HepG2 (cell line): ENCODE results near the gene ARL2. TPM values are rescaled to one million over a fixed set of nuclear protein-coding genes. Genes with fewer than 3 reads are reported as not detected.

Experiments
- BRCA1 ChIP-seq: sonication (generic); formaldehyde crosslinking; IDR thresholded peaks from 2 replicates; pipeline ENCODE4 v1.4.0; 2020; ENCODE audit warnings: missing genetic modification reagents
- HDAC2 ChIP-seq: sonication (generic); formaldehyde crosslinking; IDR thresholded peaks from 2 replicates; pipeline ENCODE4 v1.4.0; 2020; ENCODE audit warnings: missing genetic modification reagents
- HOXD1 ChIP-seq: sonication (generic); formaldehyde crosslinking; IDR thresholded peaks from 2 replicates; pipeline ENCODE4 v1.5.0; 2020; ENCODE audit warnings: missing genetic modification reagents
- TAF15 ChIP-seq: fragments of 200-400 bp; formaldehyde crosslinking; IDR thresholded peaks from one replicate; pipeline ENCODE4 v1.6.1; 2018; ENCODE audit warnings: mild to moderate bottlenecking, low read depth, low read length; ENCODE audit not compliant: poor library complexity, severe bottlenecking
- ZC3H13 ChIP-seq: sonication (generic); formaldehyde crosslinking; IDR thresholded peaks from 2 replicates; pipeline ENCODE4 v1.8.1; 2023; ENCODE audit warnings: mild to moderate bottlenecking, missing genetic modification reagents, moderate library complexity
- ZKSCAN1 ChIP-seq: fragments of 150-350 bp; IDR thresholded peaks from 2 replicates; pipeline ENCODE4 v1.6.1; 2014; ENCODE audit warnings: low read length
- ZNF761 ChIP-seq: sonication (generic); formaldehyde crosslinking; conservative IDR thresholded peaks from 2 replicates; pipeline ENCODE4 v1.4.0; 2020; ENCODE audit warnings: mild to moderate bottlenecking, missing genetic modification reagents
- ZNF780A ChIP-seq: sonication (generic); formaldehyde crosslinking; IDR thresholded peaks from 2 replicates; pipeline ENCODE4 v1.8.0; 2022; ENCODE audit warnings: mild to moderate bottlenecking, missing genetic modification reagents, moderate library complexity
- ZNF891 ChIP-seq: sonication (generic); formaldehyde crosslinking; IDR thresholded peaks from 2 replicates; pipeline ENCODE4 v1.5.0; 2020; ENCODE audit warnings: mild to moderate bottlenecking, missing genetic modification reagents
- polyA plus RNA-seq, 8 experiments: library from polyadenylated mRNA; depleted of rRNA in 3 of 8; stranded (reverse) in 7 of 8; unstranded in 1 of 8; fragments of >200 nt; fragmentation: Illumina TruSeq in 4 of 8; extraction: Trizol in 4 of 8; gene quantifications; 2 replicates each; pipeline versions ENCODE4 v1.2.1 to v1.2.3, GENCODE V29; 2011 to 2016; ENCODE audit warnings: low read depth in 4 of 8, missing spikeins in 1 of 8, mixed read lengths in 1 of 8; ENCODE audit not compliant: insufficient read depth in 1 of 8
- total RNA-seq, 5 experiments: library from RNA; depleted of rRNA; stranded (reverse); fragments of >200 nt; fragmentation: Illumina TruSeq; extraction: Trizol; gene quantifications; 2 replicates each; pipeline ENCODE4 v1.2.3, GENCODE V29; 2016; ENCODE audit warnings: low read depth in 1 of 5
- TF ChIP-seq, protein P1 (sequence below): sonication (generic); formaldehyde crosslinking; IDR thresholded peaks from 2 replicates; pipeline ENCODE4 v1.8.1; 2023; ENCODE audit warnings: mild to moderate bottlenecking, missing genetic modification reagents
- TF ChIP-seq, protein P2 (sequence below): sonication (generic); formaldehyde crosslinking; IDR thresholded peaks from 2 replicates; pipeline ENCODE4 v1.4.0; 2020; ENCODE audit warnings: missing genetic modification reagents
- TF ChIP-seq, protein P3 (sequence below): sonication (generic); formaldehyde crosslinking; IDR thresholded peaks from 2 replicates; pipeline ENCODE4 v1.4.0; 2020; ENCODE audit warnings: missing genetic modification reagents, borderline replicate concordance
- TF ChIP-seq, protein P4 (sequence below): sonication (generic); formaldehyde crosslinking; IDR thresholded peaks from 2 replicates; pipeline ENCODE4 v1.8.1; 2023; ENCODE audit warnings: mild to moderate bottlenecking, inconsistent platforms, moderate library complexity, missing genetic modification reagents, borderline replicate concordance
- TF ChIP-seq, protein P5 (sequence below): sonication (generic); formaldehyde crosslinking; IDR thresholded peaks from 2 replicates; pipeline ENCODE4 v1.4.0; 2020; ENCODE audit warnings: missing genetic modification reagents, borderline replicate concordance
- TF ChIP-seq, protein P6 (sequence below): sonication (generic); formaldehyde crosslinking; conservative IDR thresholded peaks from 2 replicates; pipeline ENCODE4 v1.4.0; 2020; ENCODE audit warnings: missing genetic modification reagents

ARL2 gene
- total and polyA plus RNA-seq, 2 of the 13 experiments (the other 11 are each of a cell fraction or from before 2014, with no cell fraction given), result 82.9 to 84.4 TPM

DNA sequence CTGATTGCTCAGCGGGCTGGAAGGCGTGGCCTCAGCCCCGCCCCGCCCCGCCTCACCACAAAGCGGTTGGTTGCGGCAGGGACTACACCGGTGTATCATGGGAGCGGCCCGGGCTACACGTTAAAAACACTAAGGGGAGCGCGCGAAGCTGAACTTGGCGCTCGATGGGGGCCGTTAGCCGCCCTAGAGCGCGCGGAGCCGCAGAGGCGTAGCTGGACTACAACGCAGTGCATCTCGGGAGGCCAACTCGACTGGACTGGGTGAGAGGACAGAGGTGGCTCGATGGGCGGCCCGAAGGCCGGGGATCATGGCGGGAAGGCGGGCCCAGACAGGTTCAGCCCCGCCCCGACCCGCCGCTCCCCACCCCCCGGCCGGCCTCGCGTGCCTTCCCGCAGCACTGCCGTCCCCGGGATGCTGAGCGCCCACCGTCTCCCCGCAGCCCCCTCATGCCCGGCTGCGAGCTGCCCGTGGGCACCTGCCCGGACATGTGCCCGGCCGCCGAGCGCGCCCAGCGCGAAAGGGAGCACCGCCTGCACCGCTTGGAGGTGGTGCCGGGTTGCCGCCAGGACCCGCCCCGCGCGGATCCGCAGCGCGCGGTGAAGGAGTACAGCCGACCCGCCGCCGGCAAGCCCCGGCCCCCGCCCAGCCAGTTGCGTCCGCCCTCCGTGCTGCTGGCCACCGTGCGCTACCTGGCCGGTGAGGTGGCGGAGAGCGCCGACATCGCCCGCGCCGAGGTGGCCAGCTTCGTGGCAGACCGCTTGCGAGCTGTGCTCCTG is 27.1 kb downstream of the ARL2 start, which contains the start of gene SAC3D1 (continued):
- peak; percentile 51; the same call in 1 of the 2 replicates for TF ChIP-seq ZNF891 (CRISPR knock-in tag)
- TF ChIP-seq, protein P1, sequence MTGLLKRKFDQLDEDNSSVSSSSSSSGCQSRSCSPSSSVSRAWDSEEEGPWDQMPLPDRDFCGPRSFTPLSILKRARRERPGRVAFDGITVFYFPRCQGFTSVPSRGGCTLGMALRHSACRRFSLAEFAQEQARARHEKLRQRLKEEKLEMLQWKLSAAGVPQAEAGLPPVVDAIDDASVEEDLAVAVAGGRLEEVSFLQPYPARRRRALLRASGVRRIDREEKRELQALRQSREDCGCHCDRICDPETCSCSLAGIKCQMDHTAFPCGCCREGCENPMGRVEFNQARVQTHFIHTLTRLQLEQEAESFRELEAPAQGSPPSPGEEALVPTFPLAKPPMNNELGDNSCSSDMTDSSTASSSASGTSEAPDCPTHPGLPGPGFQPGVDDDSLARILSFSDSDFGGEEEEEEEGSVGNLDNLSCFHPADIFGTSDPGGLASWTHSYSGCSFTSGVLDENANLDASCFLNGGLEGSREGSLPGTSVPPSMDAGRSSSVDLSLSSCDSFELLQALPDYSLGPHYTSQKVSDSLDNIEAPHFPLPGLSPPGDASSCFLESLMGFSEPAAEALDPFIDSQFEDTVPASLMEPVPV (CRISPR knock-in tag), result peak; percentile 85; the same call in 1 of the 2 replicates
- no peak for TF ChIP-seq ZNF780A
- TF ChIP-seq, protein P2, sequence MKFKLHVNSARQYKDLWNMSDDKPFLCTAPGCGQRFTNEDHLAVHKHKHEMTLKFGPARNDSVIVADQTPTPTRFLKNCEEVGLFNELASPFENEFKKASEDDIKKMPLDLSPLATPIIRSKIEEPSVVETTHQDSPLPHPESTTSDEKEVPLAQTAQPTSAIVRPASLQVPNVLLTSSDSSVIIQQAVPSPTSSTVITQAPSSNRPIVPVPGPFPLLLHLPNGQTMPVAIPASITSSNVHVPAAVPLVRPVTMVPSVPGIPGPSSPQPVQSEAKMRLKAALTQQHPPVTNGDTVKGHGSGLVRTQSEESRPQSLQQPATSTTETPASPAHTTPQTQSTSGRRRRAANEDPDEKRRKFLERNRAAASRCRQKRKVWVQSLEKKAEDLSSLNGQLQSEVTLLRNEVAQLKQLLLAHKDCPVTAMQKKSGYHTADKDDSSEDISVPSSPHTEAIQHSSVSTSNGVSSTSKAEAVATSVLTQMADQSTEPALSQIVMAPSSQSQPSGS (CRISPR knock-in tag), result peak; percentile 62; the same call in 1 of the 2 replicates
- TF ChIP-seq HOXD1, result no peak; the same call in 1 of the 2 replicates
- TF ChIP-seq, protein P3, sequence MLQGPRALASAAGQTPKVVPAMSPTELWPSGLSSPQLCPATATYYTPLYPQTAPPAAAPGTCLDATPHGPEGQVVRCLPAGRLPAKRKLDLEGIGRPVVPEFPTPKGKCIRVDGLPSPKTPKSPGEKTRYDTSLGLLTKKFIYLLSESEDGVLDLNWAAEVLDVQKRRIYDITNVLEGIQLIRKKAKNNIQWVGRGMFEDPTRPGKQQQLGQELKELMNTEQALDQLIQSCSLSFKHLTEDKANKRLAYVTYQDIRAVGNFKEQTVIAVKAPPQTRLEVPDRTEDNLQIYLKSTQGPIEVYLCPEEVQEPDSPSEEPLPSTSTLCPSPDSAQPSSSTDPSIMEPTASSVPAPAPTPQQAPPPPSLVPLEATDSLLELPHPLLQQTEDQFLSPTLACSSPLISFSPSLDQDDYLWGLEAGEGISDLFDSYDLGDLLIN (CRISPR knock-in tag), result peak; percentile 100; the same call in 1 of the 2 replicates
- TF ChIP-seq ZKSCAN1, result no peak
- TF ChIP-seq HDAC2 (CRISPR knock-in tag), result peak; percentile 46; the same call in 1 of the 2 replicates
- 0 out of 2 replicates have a peak, but pooled peaks have one; percentile 35 for TF ChIP-seq BRCA1
- TF ChIP-seq ZNF761 (CRISPR knock-in tag), result no peak; the same call in 1 of the 2 replicates
- TF ChIP-seq, protein P4, sequence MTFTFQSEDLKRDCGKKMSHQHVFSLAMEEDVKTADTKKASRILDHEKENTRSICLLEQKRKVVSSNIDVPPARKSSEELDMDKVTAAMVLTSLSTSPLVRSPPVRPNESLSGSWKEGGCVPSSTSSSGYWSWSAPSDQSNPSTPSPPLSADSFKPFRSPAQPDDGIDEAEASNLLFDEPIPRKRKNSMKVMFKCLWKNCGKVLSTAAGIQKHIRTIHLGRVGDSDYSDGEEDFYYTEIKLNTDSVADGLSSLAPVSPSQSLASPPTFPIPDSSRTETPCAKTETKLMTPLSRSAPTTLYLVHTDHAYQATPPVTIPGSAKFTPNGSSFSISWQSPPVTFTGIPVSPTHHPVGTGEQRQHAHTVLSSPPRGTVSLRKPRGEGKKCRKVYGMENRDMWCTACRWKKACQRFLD, result peak; percentile 14; the same call in 1 of the 2 replicates
- TF ChIP-seq, protein P5, sequence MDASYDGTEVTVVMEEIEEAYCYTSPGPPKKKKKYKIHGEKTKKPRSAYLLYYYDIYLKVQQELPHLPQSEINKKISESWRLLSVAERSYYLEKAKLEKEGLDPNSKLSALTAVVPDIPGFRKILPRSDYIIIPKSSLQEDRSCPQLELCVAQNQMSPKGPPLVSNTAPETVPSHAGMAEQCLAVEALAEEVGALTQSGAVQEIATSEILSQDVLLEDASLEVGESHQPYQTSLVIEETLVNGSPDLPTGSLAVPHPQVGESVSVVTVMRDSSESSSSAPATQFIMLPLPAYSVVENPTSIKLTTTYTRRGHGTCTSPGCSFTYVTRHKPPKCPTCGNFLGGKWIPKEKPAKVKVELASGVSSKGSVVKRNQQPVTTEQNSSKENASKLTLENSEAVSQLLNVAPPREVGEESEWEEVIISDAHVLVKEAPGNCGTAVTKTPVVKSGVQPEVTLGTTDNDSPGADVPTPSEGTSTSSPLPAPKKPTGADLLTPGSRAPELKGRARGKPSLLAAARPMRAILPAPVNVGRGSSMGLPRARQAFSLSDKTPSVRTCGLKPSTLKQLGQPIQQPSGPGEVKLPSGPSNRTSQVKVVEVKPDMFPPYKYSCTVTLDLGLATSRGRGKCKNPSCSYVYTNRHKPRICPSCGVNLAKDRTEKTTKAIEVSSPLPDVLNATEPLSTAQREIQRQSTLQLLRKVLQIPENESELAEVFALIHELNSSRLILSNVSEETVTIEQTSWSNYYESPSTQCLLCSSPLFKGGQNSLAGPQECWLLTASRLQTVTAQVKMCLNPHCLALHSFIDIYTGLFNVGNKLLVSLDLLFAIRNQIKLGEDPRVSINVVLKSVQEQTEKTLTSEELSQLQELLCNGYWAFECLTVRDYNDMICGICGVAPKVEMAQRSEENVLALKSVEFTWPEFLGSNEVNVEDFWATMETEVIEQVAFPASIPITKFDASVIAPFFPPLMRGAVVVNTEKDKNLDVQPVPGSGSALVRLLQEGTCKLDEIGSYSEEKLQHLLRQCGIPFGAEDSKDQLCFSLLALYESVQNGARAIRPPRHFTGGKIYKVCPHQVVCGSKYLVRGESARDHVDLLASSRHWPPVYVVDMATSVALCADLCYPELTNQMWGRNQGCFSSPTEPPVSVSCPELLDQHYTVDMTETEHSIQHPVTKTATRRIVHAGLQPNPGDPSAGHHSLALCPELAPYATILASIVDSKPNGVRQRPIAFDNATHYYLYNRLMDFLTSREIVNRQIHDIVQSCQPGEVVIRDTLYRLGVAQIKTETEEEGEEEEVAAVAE (CRISPR knock-in tag), result peak; percentile 38; the same call in 1 of the 2 replicates
- 0 out of 2 replicates have a peak, but pooled peaks have one; percentile 60 for TF ChIP-seq ZC3H13 (CRISPR knock-in tag)
- TF ChIP-seq, protein P6, sequence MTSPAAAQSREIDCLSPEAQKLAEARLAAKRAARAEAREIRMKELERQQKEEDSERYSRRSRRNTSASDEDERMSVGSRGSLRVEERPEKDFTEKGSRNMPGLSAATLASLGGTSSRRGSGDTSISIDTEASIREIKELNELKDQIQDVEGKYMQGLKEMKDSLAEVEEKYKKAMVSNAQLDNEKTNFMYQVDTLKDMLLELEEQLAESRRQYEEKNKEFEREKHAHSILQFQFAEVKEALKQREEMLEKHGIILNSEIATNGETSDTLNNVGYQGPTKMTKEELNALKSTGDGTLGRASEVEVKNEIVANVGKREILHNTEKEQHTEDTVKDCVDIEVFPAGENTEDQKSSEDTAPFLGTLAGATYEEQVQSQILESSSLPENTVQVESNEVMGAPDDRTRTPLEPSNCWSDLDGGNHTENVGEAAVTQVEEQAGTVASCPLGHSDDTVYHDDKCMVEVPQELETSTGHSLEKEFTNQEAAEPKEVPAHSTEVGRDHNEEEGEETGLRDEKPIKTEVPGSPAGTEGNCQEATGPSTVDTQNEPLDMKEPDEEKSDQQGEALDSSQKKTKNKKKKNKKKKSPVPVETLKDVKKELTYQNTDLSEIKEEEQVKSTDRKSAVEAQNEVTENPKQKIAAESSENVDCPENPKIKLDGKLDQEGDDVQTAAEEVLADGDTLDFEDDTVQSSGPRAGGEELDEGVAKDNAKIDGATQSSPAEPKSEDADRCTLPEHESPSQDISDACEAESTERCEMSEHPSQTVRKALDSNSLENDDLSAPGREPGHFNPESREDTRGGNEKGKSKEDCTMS (CRISPR knock-in tag), result no peak
- TF ChIP-seq TAF15, result no peak
